ENCODE measurements around the gene SPCS3. TPM values are rescaled to one million over a fixed set of nuclear protein-coding genes. Genes with fewer than 3 reads are reported as not detected.

SPCS3 gene
- total and polyA plus RNA-seq, 2 of the 13 experiments (the other 11 are each of a cell fraction or from before 2014, with no cell fraction given), result 26.3 to 57.0 TPM

- no peak overlapping the region for H3K4me2 ChIP-seq (ENCODE audit: low read depth, low read length)
- intact Hi-C loops (cut with micrococcal nuclease; ENCODE audit: unreplicated experiment) (loop anchor here (5.0 kb wide), 1 partner anchor 1246 kb away; no protein-coding TSS in a partner anchor), in situ Hi-C loops (cut with HindIII; ENCODE audit: extremely low pct_ligation_motif_present, low pct_unique_long_range_greater_than_20kb) (no loop called here)
- ChIA-PET CTCF (ENCODE audit: low intra/inter-chr PET ratio, low total read pairs) (no interaction called here), POLR2A (no interaction called here)
- FAIRE-seq (no peak), ATAC-seq (no peak), DNase-seq (ENCODE audit: low spot score) (no peak)
- H3K36me3 ChIP-seq (replicated peaks in 1 of 2; ENCODE audit: control insufficient read depth in 1 of 2, insufficient read depth in 2 of 2, low read length in 2 of 2), result no peaks in the 10 kb centered on the region
- H3K27me3 ChIP-seq (ENCODE audit: control insufficient read depth in 1 of 2, insufficient read depth in 2 of 2, low read length in 2 of 2), result no peaks in the 10 kb centered on the region
- TF ChIP-seq ZNF235 (CRISPR knock-in tag; IDR thresholded peaks at IDR 0.05; ENCODE audit: borderline replicate concordance), result no peak
- no peak overlapping the region for H3K27ac ChIP-seq (ENCODE audit: extremely low read length, insufficient read depth, low read length)
- 3% methylated on average over 3 of the region's 3 CpGs for WGBS (ENCODE audit: low lambda C conversion rate)
- no TSS peak for BruUV-seq (replicated peaks)
- H2AFZ ChIP-seq (ENCODE audit: low read length), result no peak overlapping the region
- no peaks in the 10 kb centered on the region for H3K79me2 ChIP-seq (ENCODE audit: insufficient read depth, low read length)
- no peaks in the 10 kb centered on the region for H4K20me1 ChIP-seq (ENCODE audit: insufficient read depth, low read length)
- no peaks in the 10 kb centered on the region for H3K9me3 ChIP-seq (ENCODE audit: low read length)
- H3K9ac ChIP-seq (ENCODE audit: insufficient read depth, low read depth, low read length), result no peak overlapping the region
- no peaks in the 10 kb centered on the region for H3K4me1 ChIP-seq (ENCODE audit: insufficient read depth, low read length)
- H3K4me3 ChIP-seq (replicated peaks in 1 of 3; ENCODE audit: insufficient read depth in 1 of 3, low read depth in 2 of 3, low read length in 3 of 3), result no peak overlapping the region
Measured at GRCh38 chr4:176286728-176287127, 33.0 kb upstream of the SPCS3 start.

- CTCF ChIA-PET (ENCODE audit: low intra/inter-chr PET ratio, low total read pairs), result no interaction called here
- no peaks in the 10 kb centered on the region for H3K79me2 ChIP-seq (ENCODE audit: insufficient read depth, low read length)
- no peak overlapping the region for H3K9ac ChIP-seq (ENCODE audit: insufficient read depth, low read depth, low read length)
- BruUV-seq (replicated peaks), result no TSS peak
- H3K4me3 ChIP-seq (replicated peaks in 1 of 3; ENCODE audit: insufficient read depth in 1 of 3, low read depth in 2 of 3, low read length in 3 of 3), result no peak overlapping the region
- TF ChIP-seq MXD3 (CRISPR knock-in tag; IDR thresholded peaks at IDR 0.05) (no peak), PLSCR1 (CRISPR knock-in tag; IDR thresholded peaks at IDR 0.05; ENCODE audit: borderline replicate concordance) (no peak), ZBED4 (CRISPR knock-in tag; IDR thresholded peaks at IDR 0.05; ENCODE audit: borderline replicate concordance) (no peak), ZNF460 (CRISPR knock-in tag; IDR thresholded peaks at IDR 0.05; ENCODE audit: borderline replicate concordance) (no peak), ATRX (CRISPR knock-in tag; IDR thresholded peaks at IDR 0.05; ENCODE audit: borderline replicate concordance) (no peak), ATF2 (CRISPR knock-in tag; IDR thresholded peaks at IDR 0.05) (no peak), HBP1 (CRISPR knock-in tag; IDR thresholded peaks at IDR 0.05; ENCODE audit: low read depth) (no peak), ZNF296 (CRISPR knock-in tag; conservative IDR thresholded peaks at IDR 0.05) (no peak), TBP (CRISPR knock-in tag; IDR thresholded peaks at IDR 0.05) (no peak)
- no peak overlapping the region for H3K4me2 ChIP-seq (ENCODE audit: low read depth, low read length)
- no peaks in the 10 kb centered on the region for H3K36me3 ChIP-seq (replicated peaks in 1 of 2; ENCODE audit: control insufficient read depth in 1 of 2, insufficient read depth in 2 of 2, low read length in 2 of 2)
- ATAC-seq, result no peak
- no peak for DNase-seq (ENCODE audit: low spot score)
- no peak for FAIRE-seq
- no peak overlapping the region for H2AFZ ChIP-seq (ENCODE audit: low read length)
- no peaks in the 10 kb centered on the region for H3K27me3 ChIP-seq (ENCODE audit: control insufficient read depth in 1 of 2, insufficient read depth in 2 of 2, low read length in 2 of 2)
- H3K27ac ChIP-seq (ENCODE audit: extremely low read length, insufficient read depth, low read length), result no peak overlapping the region
- no peaks in the 10 kb centered on the region for H3K4me1 ChIP-seq (ENCODE audit: insufficient read depth, low read length)
- in situ Hi-C loops (cut with HindIII; ENCODE audit: extremely low pct_ligation_motif_present, low pct_unique_long_range_greater_than_20kb) (no loop called here), intact Hi-C loops (cut with micrococcal nuclease; ENCODE audit: unreplicated experiment) (loop anchor here (5.0 kb wide), 1 partner anchor 1245 kb away; no protein-coding TSS in a partner anchor)
- POLR2A ChIA-PET, result no interaction called here
- no peaks in the 10 kb centered on the region for H3K9me3 ChIP-seq (ENCODE audit: low read length)
- no peaks in the 10 kb centered on the region for H4K20me1 ChIP-seq (ENCODE audit: insufficient read depth, low read length)
Measured at GRCh38 chr4:176287546-176287945, 32.2 kb upstream of the SPCS3 start.

Measured in HepG2 (cell line).